ENCODE data around the gene DNAJB6. TPM values are rescaled to one million over a fixed set of nuclear protein-coding genes. Genes with fewer than 3 reads are reported as not detected.
A peak's percentile ranks its signal among the peaks of the same experiment; 100 is the strongest.

The DNAJB6 gene
- polyA plus RNA-seq (2013, experiment 1 of 2): 159 TPM
- 166 TPM for polyA plus RNA-seq (2013, experiment 2 of 2)

- no peaks in the 10 kb centered on the region for H3K27me3 ChIP-seq (ENCODE audit: insufficient read depth, low read length)
- peaks cover 11% of the 10 kb centered on the region for H3K4me1 ChIP-seq (ENCODE audit: insufficient read depth, low read length)
- peaks cover 6% of the 10 kb centered on the region for H3K36me3 ChIP-seq (ENCODE audit: insufficient read depth, low read length)
- H3K9me3 ChIP-seq (ENCODE audit: insufficient read depth, low read depth, low read length): no peaks in the 10 kb centered on the region
- peak within 1 kb of the TSS; percentile 87 for H3K9ac ChIP-seq (ENCODE audit: low read depth, low read length)
- peak within 1 kb of the TSS; percentile 99 for H3K4me3 ChIP-seq (ENCODE audit: low read length)
- peak within 1 kb of the TSS; percentile 92 for H3K27ac ChIP-seq (ENCODE audit: low read depth, low read length)
- WGBS: 1% methylated on average over 114 of the region's 114 CpGs
Observed at GRCh38 chr7:157336383-157337315, at the start of gene DNAJB6. DNAJB6 (plus strand) TSS chr7:157337004; CDS start chr7:157358573, 21,569 bp downstream.

GRCh38 chr7:157291404-157292080 is 45.3 kb upstream of the DNAJB6 start:
- Histone ChIP-seq H3K27me3 (ENCODE audit: insufficient read depth, low read length) (no peaks in the 10 kb centered on the region), H3K9me3 (ENCODE audit: insufficient read depth, low read depth, low read length) (peaks cover 9% of the 10 kb centered on the region), H3K4me1 (ENCODE audit: insufficient read depth, low read length) (no peaks in the 10 kb centered on the region), H3K27ac (ENCODE audit: low read depth, low read length) (no peak overlapping the region), H3K4me3 (ENCODE audit: low read length) (no peak overlapping the region), H3K36me3 (ENCODE audit: insufficient read depth, low read length) (no peaks in the 10 kb centered on the region), H3K9ac (ENCODE audit: low read depth, low read length) (no peak overlapping the region)
- 90% methylated on average over 29 of the region's 29 CpGs for WGBS

- Histone ChIP-seq H3K9ac (ENCODE audit: low read depth, low read length) (no peak overlapping the region), H3K4me1 (ENCODE audit: insufficient read depth, low read length) (no peaks in the 10 kb centered on the region)
- WGBS: 93% methylated on average over 9 of the region's 9 CpGs
Observed at GRCh38 chr7:157292258-157292657, 44.5 kb upstream of the DNAJB6 start.

DNA sequence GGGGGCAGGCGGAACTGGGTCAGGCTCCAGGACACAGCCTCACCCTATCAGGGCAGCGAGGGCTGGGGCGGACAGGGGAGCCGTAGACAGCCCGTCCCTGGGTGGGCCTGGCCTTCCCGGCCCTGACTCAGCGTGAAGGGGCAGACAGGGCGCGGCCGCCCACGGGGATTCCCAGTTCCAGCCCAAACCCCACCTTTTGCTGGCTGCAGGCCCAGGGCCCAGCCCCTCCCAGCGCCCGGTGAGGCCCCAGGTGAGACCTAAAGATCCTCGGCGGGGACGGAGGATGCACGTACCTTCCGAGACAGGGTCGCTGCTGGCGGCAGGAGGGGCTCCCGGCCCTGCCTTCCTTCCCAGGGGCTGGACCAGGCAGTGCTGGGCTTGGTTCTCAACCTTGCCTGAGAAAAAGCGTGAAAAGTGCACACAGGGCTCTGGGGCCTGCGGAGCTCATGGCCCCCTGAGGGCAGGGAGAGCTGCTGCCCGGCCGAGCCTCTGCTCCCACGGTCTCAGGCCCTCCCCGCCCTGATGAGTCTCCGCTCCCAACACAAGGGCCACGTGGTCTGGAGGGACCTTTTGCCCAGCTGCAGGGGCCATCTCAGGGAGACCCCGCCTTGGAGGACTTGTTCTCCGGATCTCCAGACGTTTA is 43.9 kb upstream of the DNAJB6 start:
- H3K9ac ChIP-seq (ENCODE audit: low read depth, low read length): no peak overlapping the region
- no peaks in the 10 kb centered on the region for H3K27me3 ChIP-seq (ENCODE audit: insufficient read depth, low read length)
- no peaks in the 10 kb centered on the region for H3K36me3 ChIP-seq (ENCODE audit: insufficient read depth, low read length)
- H3K27ac ChIP-seq (ENCODE audit: low read depth, low read length): no peak overlapping the region
- 76% methylated on average over 32 of the region's 32 CpGs for WGBS
- no peaks in the 10 kb centered on the region for H3K4me1 ChIP-seq (ENCODE audit: insufficient read depth, low read length)
- H3K4me3 ChIP-seq (ENCODE audit: low read length): no peak overlapping the region
- peaks cover 9% of the 10 kb centered on the region for H3K9me3 ChIP-seq (ENCODE audit: insufficient read depth, low read depth, low read length)

More at GRCh38 chr7:157292258-157292657, 44.5 kb upstream of the DNAJB6 start:
- Histone ChIP-seq H3K9me3 (ENCODE audit: insufficient read depth, low read depth, low read length) (peaks cover 9% of the 10 kb centered on the region), H3K27me3 (ENCODE audit: insufficient read depth, low read length) (no peaks in the 10 kb centered on the region), H3K27ac (ENCODE audit: low read depth, low read length) (no peak overlapping the region), H3K4me3 (ENCODE audit: low read length) (no peak overlapping the region), H3K36me3 (ENCODE audit: insufficient read depth, low read length) (no peaks in the 10 kb centered on the region)

DNA sequence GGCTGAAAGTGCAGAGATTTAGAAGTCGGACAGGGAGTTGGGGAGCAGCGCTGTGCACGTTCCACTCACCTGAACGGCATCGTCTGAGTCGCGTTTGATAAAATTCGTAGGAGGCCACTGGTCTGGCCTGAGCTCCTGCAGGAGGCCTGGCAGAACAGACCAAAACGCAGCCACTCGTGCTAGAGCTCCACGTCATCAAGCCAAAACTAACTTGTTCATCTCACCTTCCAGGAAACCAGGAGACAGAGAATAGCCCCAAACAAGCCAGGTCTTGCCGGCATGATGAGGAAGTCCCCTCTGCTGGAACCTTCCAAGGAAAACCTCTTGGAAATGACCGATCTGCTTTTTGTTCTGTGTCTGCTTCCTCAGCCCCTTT is 43.4 kb upstream of the DNAJB6 start:
- Histone ChIP-seq H3K27ac (ENCODE audit: low read depth, low read length) (no peak overlapping the region), H3K9me3 (ENCODE audit: insufficient read depth, low read depth, low read length) (peaks cover 6% of the 10 kb centered on the region), H3K4me3 (ENCODE audit: low read length) (no peak overlapping the region), H3K9ac (ENCODE audit: low read depth, low read length) (no peak overlapping the region), H3K27me3 (ENCODE audit: insufficient read depth, low read length) (no peaks in the 10 kb centered on the region), H3K36me3 (ENCODE audit: insufficient read depth, low read length) (no peaks in the 10 kb centered on the region), H3K4me1 (ENCODE audit: insufficient read depth, low read length) (no peaks in the 10 kb centered on the region)
- WGBS: 86% methylated on average over 13 of the region's 13 CpGs

DNA sequence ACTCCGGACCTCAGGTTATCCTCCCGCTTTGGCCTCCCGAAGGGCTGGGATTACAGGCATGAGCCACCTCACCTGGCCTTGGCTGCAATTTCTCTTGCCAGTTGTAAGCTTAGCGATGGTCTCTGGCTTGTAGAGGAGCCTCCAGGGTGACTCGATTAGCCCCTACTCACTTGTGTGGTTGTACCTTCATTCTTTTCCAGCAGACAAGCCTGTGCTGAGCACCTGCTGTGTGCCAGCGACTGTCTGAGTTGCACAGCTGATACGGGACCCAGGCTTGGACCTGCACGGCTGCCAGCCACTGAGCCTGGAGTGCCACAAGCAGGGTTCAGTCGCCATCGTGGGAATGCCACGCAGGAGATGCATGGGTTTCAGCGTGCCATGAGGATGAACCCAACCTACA is 42.0 kb upstream of the DNAJB6 start:
- no peaks in the 10 kb centered on the region for H3K36me3 ChIP-seq (ENCODE audit: insufficient read depth, low read length)
- H3K9ac ChIP-seq (ENCODE audit: low read depth, low read length): no peak overlapping the region
- no peaks in the 10 kb centered on the region for H3K9me3 ChIP-seq (ENCODE audit: insufficient read depth, low read depth, low read length)
- WGBS: 95% methylated on average over 12 of the region's 12 CpGs
- H3K27me3 ChIP-seq (ENCODE audit: insufficient read depth, low read length): no peaks in the 10 kb centered on the region
- H3K4me1 ChIP-seq (ENCODE audit: insufficient read depth, low read length): no peaks in the 10 kb centered on the region
- no peak overlapping the region for H3K27ac ChIP-seq (ENCODE audit: low read depth, low read length)
- H3K4me3 ChIP-seq (ENCODE audit: low read length): no peak overlapping the region

DNA sequence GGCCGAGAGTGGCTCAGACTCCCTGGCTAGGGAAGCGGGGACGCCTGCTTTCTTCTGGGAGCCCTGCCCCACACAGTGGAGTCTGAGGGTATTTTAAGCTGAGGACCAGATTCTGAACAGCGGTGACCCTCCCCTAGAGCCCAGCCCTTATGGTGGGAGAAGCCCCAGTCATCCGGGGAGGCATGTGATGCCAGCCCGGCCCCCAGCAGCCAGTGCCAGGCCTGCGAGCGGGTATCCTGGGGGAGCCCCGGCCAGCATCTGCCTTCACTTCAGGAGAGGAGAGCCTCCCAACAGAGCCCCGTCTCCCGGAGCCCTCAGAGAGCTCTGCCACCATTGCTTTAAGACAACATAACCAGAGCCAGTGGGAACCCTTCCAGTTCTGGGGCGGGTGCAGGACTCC is 41.5 kb upstream of the DNAJB6 start:
- Histone ChIP-seq H3K9ac (ENCODE audit: low read depth, low read length) (no peak overlapping the region), H3K27ac (ENCODE audit: low read depth, low read length) (no peak overlapping the region), H3K9me3 (ENCODE audit: insufficient read depth, low read depth, low read length) (no peaks in the 10 kb centered on the region), H3K27me3 (ENCODE audit: insufficient read depth, low read length) (no peaks in the 10 kb centered on the region), H3K4me1 (ENCODE audit: insufficient read depth, low read length) (no peaks in the 10 kb centered on the region), H3K4me3 (ENCODE audit: low read length) (no peak overlapping the region), H3K36me3 (ENCODE audit: insufficient read depth, low read length) (no peaks in the 10 kb centered on the region)
- WGBS: 96% methylated on average over 12 of the region's 12 CpGs

- Histone ChIP-seq H3K36me3 (ENCODE audit: insufficient read depth, low read length) (no peaks in the 10 kb centered on the region), H3K4me3 (ENCODE audit: low read length) (no peak overlapping the region), H3K9me3 (ENCODE audit: insufficient read depth, low read depth, low read length) (no peaks in the 10 kb centered on the region), H3K9ac (ENCODE audit: low read depth, low read length) (no peak overlapping the region), H3K4me1 (ENCODE audit: insufficient read depth, low read length) (no peaks in the 10 kb centered on the region), H3K27me3 (ENCODE audit: insufficient read depth, low read length) (no peaks in the 10 kb centered on the region), H3K27ac (ENCODE audit: low read depth, low read length) (no peak overlapping the region)
- WGBS: 90% methylated on average over 13 of the region's 13 CpGs
Observed at GRCh38 chr7:157297185-157297584, 39.6 kb upstream of the DNAJB6 start.

GRCh38 chr7:157299317-157299612 is 37.5 kb upstream of the DNAJB6 start:
- Histone ChIP-seq H3K4me3 (ENCODE audit: low read length) (no peak overlapping the region), H3K36me3 (ENCODE audit: insufficient read depth, low read length) (no peaks in the 10 kb centered on the region), H3K27me3 (ENCODE audit: insufficient read depth, low read length) (no peaks in the 10 kb centered on the region), H3K27ac (ENCODE audit: low read depth, low read length) (no peak overlapping the region), H3K9me3 (ENCODE audit: insufficient read depth, low read depth, low read length) (no peaks in the 10 kb centered on the region), H3K4me1 (ENCODE audit: insufficient read depth, low read length) (no peaks in the 10 kb centered on the region), H3K9ac (ENCODE audit: low read depth, low read length) (no peak overlapping the region)
- 98% methylated on average over 3 of the region's 3 CpGs for WGBS

DNA sequence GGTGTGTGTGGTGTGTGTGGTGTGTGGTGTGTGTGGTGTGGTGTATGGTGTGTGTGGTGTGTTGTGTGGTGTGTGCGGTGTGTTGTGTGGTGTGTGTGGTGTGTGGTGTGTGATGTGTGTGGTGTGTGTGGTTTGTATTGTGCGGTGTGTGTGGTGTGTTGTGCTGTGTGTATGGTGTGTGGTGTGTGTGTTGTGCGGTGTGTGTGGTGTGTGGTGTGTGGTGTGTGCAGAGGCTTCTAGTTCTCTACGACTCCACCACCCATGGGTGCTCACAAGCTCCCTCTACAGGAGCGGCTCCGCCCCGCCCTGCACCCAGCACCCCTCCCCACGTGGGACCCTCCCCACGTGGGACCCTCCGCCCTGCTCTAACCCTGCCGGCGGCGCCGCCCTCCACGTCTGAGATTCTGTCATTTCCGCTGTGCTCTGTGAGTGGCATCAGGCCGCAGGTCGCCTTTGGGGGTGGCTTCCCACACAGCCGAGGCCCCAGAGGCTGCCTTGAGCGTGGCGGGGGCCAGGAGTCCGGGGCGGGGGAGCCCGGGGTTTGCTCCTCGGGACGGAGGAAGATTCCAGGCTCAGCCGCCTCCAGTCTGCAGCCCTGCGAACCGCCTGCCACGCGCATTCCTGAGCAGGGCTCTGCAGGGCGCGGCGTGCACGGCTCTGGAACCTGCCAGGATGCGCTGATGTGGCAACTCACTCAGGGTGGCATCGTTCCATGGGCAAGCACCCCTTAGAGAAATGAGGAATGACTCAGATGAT is 37.0 kb upstream of the DNAJB6 start:
- Histone ChIP-seq H3K36me3 (ENCODE audit: insufficient read depth, low read length) (no peaks in the 10 kb centered on the region), H3K4me1 (ENCODE audit: insufficient read depth, low read length) (no peaks in the 10 kb centered on the region), H3K27me3 (ENCODE audit: insufficient read depth, low read length) (no peaks in the 10 kb centered on the region), H3K9me3 (ENCODE audit: insufficient read depth, low read depth, low read length) (no peaks in the 10 kb centered on the region), H3K9ac (ENCODE audit: low read depth, low read length) (no peak overlapping the region), H3K27ac (ENCODE audit: low read depth, low read length) (no peak overlapping the region), H3K4me3 (ENCODE audit: low read length) (no peak overlapping the region)
- 85% methylated on average over 35 of the region's 37 CpGs for WGBS
